HCEC 1CT (cell line): ENCODE measurements around the gene SREBF1.
"Not testable (repeated sequence)": the region's sequence is repeated elsewhere in the genome, so short reads cannot be mapped to it uniquely, and the experiment has no call there.

ENCODE experiments used
- DNase-seq: peaks from one replicate; pipeline ENCODE4 v3.0.0-alpha.2; 2017

SREBF1 gene

GRCh38 chr17:17809531-17810083, 27.2 kb downstream of the SREBF1 start:
- DNase-seq: no peak

GRCh38 chr17:17808706-17809432, 27.9 kb downstream of the SREBF1 start:
- DNase-seq: no peak

- not testable (repeated sequence) for DNase-seq
These were observed 28.6 kb downstream of the SREBF1 start for GRCh38 chr17:17808200-17808599.

- no peak for DNase-seq
These were observed 29.3 kb downstream of the SREBF1 start for GRCh38 chr17:17807440-17807839.

- DNase-seq: no peak
These were observed 30.0 kb downstream of the SREBF1 start for GRCh38 chr17:17806611-17807274.

GRCh38 chr17:17806035-17806434, 30.8 kb downstream of the SREBF1 start:
- DNase-seq: no peak

- DNase-seq: no peak
These were observed 31.2 kb downstream of the SREBF1 start for GRCh38 chr17:17805575-17805974.

- DNase-seq: no peak
These were observed 32.8 kb downstream of the SREBF1 start for GRCh38 chr17:17804007-17804406.

- DNase-seq: no peak
These were observed 34.8 kb downstream of the SREBF1 start for GRCh38 chr17:17801800-17802481.

- no peak for DNase-seq
These were observed 36.2 kb downstream of the SREBF1 start for GRCh38 chr17:17800504-17801021.

- DNase-seq: no peak
These were observed 38.1 kb downstream of the SREBF1 start for GRCh38 chr17:17798573-17799255.

GRCh38 chr17:17798010-17798556, 38.7 kb downstream of the SREBF1 start:
- no peak for DNase-seq

- no peak for DNase-seq
These were observed 39.5 kb downstream of the SREBF1 start for GRCh38 chr17:17797119-17797809.

GRCh38 chr17:17796787-17797061, 40.1 kb downstream of the SREBF1 start:
- DNase-seq: no peak

GRCh38 chr17:17795946-17796786, 40.6 kb downstream of the SREBF1 start:
- DNase-seq: no peak

GRCh38 chr17:17795296-17795695, 41.5 kb downstream of the SREBF1 start:
- no peak for DNase-seq

- DNase-seq: no peak
These were observed 42.4 kb downstream of the SREBF1 start for GRCh38 chr17:17794382-17794781.

GRCh38 chr17:17793378-17794214, 43.2 kb downstream of the SREBF1 start:
- no peak for DNase-seq

- DNase-seq: no peak
These were observed 44.0 kb downstream of the SREBF1 start for GRCh38 chr17:17792551-17793377.
